HEK293T (cell line): Measurements from ENCODE around the gene TMEM237.

Experiments
- ELF4 ChIP-seq: fragments of 450-650 bp; IDR thresholded peaks from 2 replicates; pipeline ENCODE4 v1.6.1; 2017; ENCODE audit warnings: antibody characterized with exemption
- NFRKB ChIP-seq: fragments of 450-650 bp; IDR thresholded peaks from 2 replicates; pipeline ENCODE4 v1.6.1; 2016; ENCODE audit warnings: mild to moderate bottlenecking, moderate library complexity

- TF ChIP-seq ELF4 (no peak), NFRKB (no peak)
Observed at GRCh38 chr2:201575971-201576370, 67.3 kb downstream of the TMEM237 start.
